MM.1S (cell line): Measurements from ENCODE around the gene MROH7.

Experiments used
- DNase-seq: peaks from one replicate; pipeline ENCODE4 v3.0.0-alpha.2; 2015
- H2AFZ ChIP-seq: fragments of 300-600 bp; sonication (generic); 2 replicates; pipeline ENCODE4 v1.6.0; 2016; ENCODE audit warnings: antibody characterized with exemption, low read length
- H3F3A ChIP-seq: fragments of 300-600 bp; sonication (generic); 2 replicates; pipeline ENCODE4 v1.6.1; 2016; ENCODE audit warnings: mild to moderate bottlenecking, antibody characterized with exemption, low read length, moderate library complexity, mixed read lengths; ENCODE audit not compliant: insufficient read depth
- H3K27ac ChIP-seq: fragments of 300-600 bp; sonication (generic); 2 replicates; pipeline ENCODE4 v1.5.1; 2016; ENCODE audit warnings: mild to moderate bottlenecking, low read length
- H3K27me3 ChIP-seq: fragments of 300-600 bp; sonication (generic); replicated peaks from 2 replicates; pipeline ENCODE4 v1.6.0; 2016; ENCODE audit warnings: low read length; ENCODE audit not compliant: insufficient read depth
- H3K36me3 ChIP-seq: fragments of 300-600 bp; sonication (generic); replicated peaks from 2 replicates; pipeline ENCODE4 v1.6.1; 2016; ENCODE audit warnings: mild to moderate bottlenecking, low read length, mixed read lengths; ENCODE audit not compliant: insufficient read depth
- H3K4me1 ChIP-seq: fragments of 300-600 bp; sonication (generic); 2 replicates; pipeline ENCODE4 v1.6.1; 2016; ENCODE audit warnings: low read length, mixed read lengths
- H3K4me2 ChIP-seq: fragments of 300-600 bp; sonication (generic); 2 replicates; pipeline ENCODE4 v1.6.0; 2016; ENCODE audit warnings: low read depth, low read length
- H3K4me3 ChIP-seq: fragments of 300-600 bp; sonication (generic); 2 replicates; pipeline ENCODE4 v1.5.1; 2016; ENCODE audit warnings: low read length, mixed read lengths
- H3K79me2 ChIP-seq: fragments of 300-600 bp; sonication (generic); 2 replicates; pipeline ENCODE4 v1.6.1; 2016; ENCODE audit warnings: mixed run types, low read length, mixed read lengths
- H3K9ac ChIP-seq: fragments of 300-600 bp; sonication (generic); 2 replicates; pipeline ENCODE4 v1.6.1; 2016; ENCODE audit warnings: low read length, mixed read lengths
- H3K9me2 ChIP-seq: fragments of 300-600 bp; sonication (generic); replicated peaks from 2 replicates; pipeline ENCODE4 v1.6.1; 2016; ENCODE audit warnings: mild to moderate bottlenecking, low read length, mixed read lengths; ENCODE audit not compliant: insufficient read depth
- H3K9me3 ChIP-seq: fragments of 300-600 bp; sonication (generic); replicated peaks from 2 replicates; pipeline ENCODE4 v1.6.1; 2016; ENCODE audit warnings: mild to moderate bottlenecking, low read length, mixed read lengths; ENCODE audit not compliant: insufficient read depth
- H4K20me1 ChIP-seq: fragments of 300-600 bp; sonication (generic); 2 replicates; pipeline ENCODE4 v1.6.1; 2016; ENCODE audit warnings: mild to moderate bottlenecking, low read length, moderate library complexity, mixed read lengths; ENCODE audit not compliant: insufficient read depth
- CTCF ChIP-seq: fragments of 300-600 bp; sonication (generic); IDR thresholded peaks from 2 replicates; pipeline ENCODE4 v1.5.1; 2016; ENCODE audit warnings: antibody characterized with exemption, low read length, mixed read lengths
- EZH2 ChIP-seq: fragments of 300-600 bp; sonication (generic); optimal IDR thresholded peaks from 2 replicates; pipeline ENCODE3; 2017; ENCODE audit warnings: low read depth, mild to moderate bottlenecking, antibody characterized with exemption, low read length, mixed read lengths
- EZH2phosphoT487 ChIP-seq: fragments of 300-600 bp; sonication (generic); IDR thresholded peaks from 2 replicates; pipeline ENCODE4 v1.6.1; 2018; ENCODE audit warnings: antibody characterized with exemption, low read length

The MROH7 gene

GRCh38 chr1:54607821-54608565, 33.6 kb upstream of the MROH7 start:
- Histone ChIP-seq H3K4me2 (no peak overlapping the region), H3K9ac (no peak overlapping the region), H3K36me3 (no peaks in the 10 kb centered on the region), H3K9me2 (no peaks in the 10 kb centered on the region), H4K20me1 (no peaks in the 10 kb centered on the region), H3F3A (peaks cover 5% of the 10 kb centered on the region; the same call in 1 of the 2 replicates), H3K4me1 (peaks cover 13% of the 10 kb centered on the region), H3K27me3 (no peaks in the 10 kb centered on the region), H3K4me3 (no peak overlapping the region), H3K9me3 (no peaks in the 10 kb centered on the region), H3K79me2 (no peaks in the 10 kb centered on the region), H2AFZ (no peak overlapping the region), H3K27ac (no peak overlapping the region)
- no peak for DNase-seq
- no peak for TF ChIP-seq EZH2phosphoT487
- TF ChIP-seq EZH2: no peak
- TF ChIP-seq CTCF: no peak

GRCh38 chr1:54608566-54609230, 32.9 kb upstream of the MROH7 start:
- H3K27ac ChIP-seq: no peak overlapping the region
- H3K36me3 ChIP-seq: no peaks in the 10 kb centered on the region
- H3F3A ChIP-seq: peaks cover 5% of the 10 kb centered on the region; the same call in 1 of the 2 replicates
- no peak overlapping the region for H2AFZ ChIP-seq
- DNase-seq: no peak
- TF ChIP-seq EZH2 (no peak), EZH2phosphoT487 (no peak), CTCF (no peak)
- H3K9me3 ChIP-seq: no peaks in the 10 kb centered on the region
- no peaks in the 10 kb centered on the region for H4K20me1 ChIP-seq
- H3K9ac ChIP-seq: no peak overlapping the region
- no peaks in the 10 kb centered on the region for H3K9me2 ChIP-seq
- no peaks in the 10 kb centered on the region for H3K79me2 ChIP-seq
- no peaks in the 10 kb centered on the region for H3K27me3 ChIP-seq
- H3K4me1 ChIP-seq: peaks cover 13% of the 10 kb centered on the region
- H3K4me2 ChIP-seq: no peak overlapping the region
- H3K4me3 ChIP-seq: no peak overlapping the region

GRCh38 chr1:54609301-54609921, 32.2 kb upstream of the MROH7 start:
- H3F3A ChIP-seq: peaks cover 5% of the 10 kb centered on the region; the same call in 1 of the 2 replicates
- H3K27me3 ChIP-seq: no peaks in the 10 kb centered on the region
- no peak overlapping the region for H3K27ac ChIP-seq
- H4K20me1 ChIP-seq: no peaks in the 10 kb centered on the region
- H3K36me3 ChIP-seq: no peaks in the 10 kb centered on the region
- H3K4me1 ChIP-seq: peaks cover 9% of the 10 kb centered on the region
- no peaks in the 10 kb centered on the region for H3K9me2 ChIP-seq
- DNase-seq: no peak
- H3K4me2 ChIP-seq: no peak overlapping the region
- no peaks in the 10 kb centered on the region for H3K9me3 ChIP-seq
- no peak for TF ChIP-seq CTCF
- TF ChIP-seq EZH2phosphoT487: no peak
- no peak for TF ChIP-seq EZH2
- H3K4me3 ChIP-seq: no peak overlapping the region
- H2AFZ ChIP-seq: no peak overlapping the region
- H3K9ac ChIP-seq: no peak overlapping the region
- H3K79me2 ChIP-seq: no peaks in the 10 kb centered on the region
